Tibial nerve (tissue), 4 donors: ENCODE measurements around the gene NEURL4.

Experiments used
- CTCF ChIP-seq, 5 experiments: fragments of 200-600 bp in 3 of 5; fragments of 450-650 bp in 2 of 5; sonication (generic) in 3 of 5; IDR thresholded peaks; one replicate each; pipeline ENCODE4 v1.5.1; 2016 to 2019; ENCODE audit warnings: antibody characterized with exemption in 5 of 5, mild to moderate bottlenecking in 3 of 5, moderate library complexity in 2 of 5
- EP300 ChIP-seq, 2 donors: sonication (generic); formaldehyde crosslinking; IDR thresholded peaks; one replicate each; pipeline ENCODE4 v1.6.1; 2017; ENCODE audit warnings: antibody characterized with exemption in 2 of 2, mild to moderate bottlenecking in 1 of 2
- POLR2A ChIP-seq, 2 donors: fragments of 450-650 bp; IDR thresholded peaks; one replicate each; pipeline ENCODE4 v1.6.1; 2017; ENCODE audit warnings: antibody characterized with exemption in 2 of 2, mild to moderate bottlenecking in 2 of 2, moderate library complexity in 2 of 2

GRCh38 chr17:7283471-7284216 is 45.5 kb downstream of the NEURL4 start:
- TF ChIP-seq CTCF (IDR thresholded peaks at IDR 0.05) (no peak), EP300 (IDR thresholded peaks at IDR 0.05) (no peak), POLR2A (IDR thresholded peaks at IDR 0.05) (no peak)
